ENCODE results near the gene MSX1.
"Not testable (repeated sequence)": the region's sequence is repeated elsewhere in the genome, so short reads cannot be mapped to it uniquely, and the experiment has no call there.

MSX1 gene

GRCh38 chr4:4859325-4859798 lies at the start of gene MSX1:
Gene MSX1 (plus strand): TSS chr4:4859665. CDS start chr4:4859900, 235 bp downstream.
- DNase-seq (ENCODE audit: low read depth in 2 of 2, low spot score in 1 of 2): no peak

- DNase-seq (ENCODE audit: low read depth in 2 of 2, low spot score in 1 of 2): no peak
These were observed 49.2 kb upstream of the MSX1 start for GRCh38 chr4:4810092-4810774.

- no peak for DNase-seq (ENCODE audit: low read depth in 2 of 2, low spot score in 1 of 2)
These were observed 48.7 kb upstream of the MSX1 start for GRCh38 chr4:4810778-4811177.

- DNase-seq (ENCODE audit: low read depth in 2 of 2, low spot score in 1 of 2): no peak
These were observed 47.2 kb upstream of the MSX1 start for GRCh38 chr4:4812145-4812794.

- DNase-seq (ENCODE audit: low read depth in 2 of 2, low spot score in 1 of 2): no peak
These were observed 40.9 kb upstream of the MSX1 start for GRCh38 chr4:4818415-4819212.

- DNase-seq (ENCODE audit: low read depth in 2 of 2, low spot score in 1 of 2): no peak
These were observed 40.3 kb upstream of the MSX1 start for GRCh38 chr4:4819213-4819606.

- no peak for DNase-seq (ENCODE audit: low read depth in 2 of 2, low spot score in 1 of 2)
These were observed 39.2 kb upstream of the MSX1 start for GRCh38 chr4:4820261-4820660.

- DNase-seq (ENCODE audit: low read depth in 2 of 2, low spot score in 1 of 2): no peak
These were observed 38.7 kb upstream of the MSX1 start for GRCh38 chr4:4820739-4821138.

GRCh38 chr4:4821577-4821976 lies 37.9 kb upstream of the MSX1 start:
- DNase-seq (ENCODE audit: low read depth in 2 of 2, low spot score in 1 of 2): no peak

GRCh38 chr4:4822286-4822685 lies 37.2 kb upstream of the MSX1 start:
- DNase-seq (ENCODE audit: low read depth in 2 of 2, low spot score in 1 of 2): not testable (repeated sequence)

- no peak for DNase-seq (ENCODE audit: low read depth in 2 of 2, low spot score in 1 of 2)
These were observed 35.8 kb upstream of the MSX1 start for GRCh38 chr4:4823621-4824162.

GRCh38 chr4:4824232-4824631 lies 35.2 kb upstream of the MSX1 start:
- DNase-seq (ENCODE audit: low read depth in 2 of 2, low spot score in 1 of 2): no peak

GRCh38 chr4:4825431-4825830 lies 34.0 kb upstream of the MSX1 start:
- DNase-seq (ENCODE audit: low read depth in 2 of 2, low spot score in 1 of 2): no peak

GRCh38 chr4:4829837-4830236 lies 29.6 kb upstream of the MSX1 start:
- DNase-seq (ENCODE audit: low read depth in 2 of 2, low spot score in 1 of 2): no peak

GRCh38 chr4:4831266-4831665 lies 28.2 kb upstream of the MSX1 start:
- DNase-seq (ENCODE audit: low read depth in 2 of 2, low spot score in 1 of 2): no peak

GRCh38 chr4:4831825-4832224 lies 27.6 kb upstream of the MSX1 start:
- DNase-seq (ENCODE audit: low read depth in 2 of 2, low spot score in 1 of 2): no peak

- no peak for DNase-seq (ENCODE audit: low read depth in 2 of 2, low spot score in 1 of 2)
These were observed 23.4 kb upstream of the MSX1 start for GRCh38 chr4:4836044-4836443.

GRCh38 chr4:4837316-4837715 lies 22.1 kb upstream of the MSX1 start:
- no peak for DNase-seq (ENCODE audit: low read depth in 2 of 2, low spot score in 1 of 2)

- no peak for DNase-seq (ENCODE audit: low read depth in 2 of 2, low spot score in 1 of 2)
These were observed 21.2 kb upstream of the MSX1 start for GRCh38 chr4:4838051-4838935.

- no peak for DNase-seq (ENCODE audit: low read depth in 2 of 2, low spot score in 1 of 2)
These were observed 20.3 kb upstream of the MSX1 start for GRCh38 chr4:4838936-4839810.

All from stimulated activated CD8-positive, alpha-beta memory T cell treated with anti-CD3 and anti-CD28 coated beads, Interleukin-4, amount 100 ng/mL, for 4 hours (primary cell).